Vagina (tissue), 2 donors: Measurements from ENCODE around the gene PXN. TPM values are rescaled to one million over a fixed set of nuclear protein-coding genes. Genes with fewer than 3 reads are reported as not detected.
"Not testable (repeated sequence)": the region's sequence is repeated elsewhere in the genome, so short reads cannot be mapped to it uniquely, and the experiment has no call there.

Source experiments
- DNase-seq, 2 donors: peaks; one replicate each; pipeline ENCODE4 v3.0.0-alpha.2; 2017; ENCODE audit errors: extremely low spot score in 2 of 2
- H3K27ac ChIP-seq: fragments of 200-600 bp; sonication (generic); one replicate; pipeline ENCODE4 v1.5.1; 2019
- H3K27me3 ChIP-seq: fragments of 200-600 bp; sonication (generic); one replicate; pipeline ENCODE4 v1.5.1; 2019
- H3K36me3 ChIP-seq, 2 donors: fragments of 200-600 bp; sonication (generic); one replicate each; pipeline ENCODE4 v1.5.1; 2017 to 2019
- H3K4me1 ChIP-seq: fragments of 200-600 bp; sonication (generic); one replicate; pipeline ENCODE4 v1.5.1; 2019
- H3K4me3 ChIP-seq, 2 donors: fragments of 200-600 bp; sonication (generic); 1 replicate in 1 of 2; 2 replicates in 1 of 2; pipeline ENCODE4 v1.5.1; 2016 to 2019
- H3K9me3 ChIP-seq: fragments of 200-600 bp; sonication (generic); one replicate; pipeline ENCODE4 v1.5.1; 2019
- CTCF ChIP-seq, 3 experiments: fragments of 450-650 bp in 2 of 3; fragments of 200-600 bp in 1 of 3; sonication (generic) in 1 of 3; IDR thresholded peaks; one replicate each; pipeline ENCODE4 v1.5.1; 2017 to 2019; ENCODE audit warnings: antibody characterized with exemption in 3 of 3, mild to moderate bottlenecking in 2 of 3, moderate library complexity in 2 of 3
- POLR2A ChIP-seq, 2 donors: fragments of 450-650 bp; IDR thresholded peaks; one replicate each; pipeline ENCODE4 v1.6.1; 2017; ENCODE audit warnings: antibody characterized with exemption in 2 of 2, mild to moderate bottlenecking in 2 of 2, moderate library complexity in 2 of 2
- POLR2AphosphoS5 ChIP-seq, 2 donors: sonication (generic); formaldehyde crosslinking; IDR thresholded peaks; one replicate each; pipeline ENCODE4 v1.9.0; 2017; ENCODE audit warnings: antibody characterized with exemption in 2 of 2, mild to moderate bottlenecking in 2 of 2, low read depth in 1 of 2; ENCODE audit not compliant: insufficient read depth in 1 of 2
- intact Hi-C: fragments of 100-400 bp; cut with DNase I; formaldehyde crosslinking; loops from one replicate; pipeline ENCODE4 v1.15.1; 2023
- total RNA-seq: library from RNA; depleted of rRNA; stranded (reverse); fragments of >200 nt; gene quantifications from one replicate; pipeline ENCODE4 v1.2.3, GENCODE V29; 2016

PXN gene
- total RNA-seq, 1 donor from 2014 or later, result 95.3 TPM

GRCh38 chr12:120239776-120240494 is 25.6 kb downstream of the PXN start:
- no peaks in the 10 kb centered on the region for H3K9me3 ChIP-seq
- H3K27me3 ChIP-seq, result no peaks in the 10 kb centered on the region
- H3K27ac ChIP-seq, result no peak overlapping the region
- DNase-seq, result no peak
- TF ChIP-seq POLR2AphosphoS5 (IDR thresholded peaks at IDR 0.05; ENCODE audit: insufficient read depth in 1 of 2, low read depth in 1 of 2) (no peak), CTCF (IDR thresholded peaks at IDR 0.05) (no peak), POLR2A (IDR thresholded peaks at IDR 0.05) (no peak)
- H3K36me3 ChIP-seq, result no peaks in the 10 kb centered on the region
- H3K4me3 ChIP-seq, result no peak overlapping the region
- intact Hi-C loops, result no loop called here
- H3K4me1 ChIP-seq, result peaks cover 94% of the 10 kb centered on the region

GRCh38 chr12:120238839-120239445 is 26.6 kb downstream of the PXN start:
- TF ChIP-seq CTCF (IDR thresholded peaks at IDR 0.05) (no peak), POLR2A (IDR thresholded peaks at IDR 0.05) (no peak)
- intact Hi-C loops, result no loop called here
- no peak for DNase-seq
- no peaks in the 10 kb centered on the region for H3K27me3 ChIP-seq
- no peaks in the 10 kb centered on the region for H3K36me3 ChIP-seq
- no peak overlapping the region for H3K4me3 ChIP-seq
- peaks cover 100% of the 10 kb centered on the region for H3K4me1 ChIP-seq
- no peaks in the 10 kb centered on the region for H3K9me3 ChIP-seq
- peak overlapping the region; percentile 85 for H3K27ac ChIP-seq

GRCh38 chr12:120238217-120238616 is 27.3 kb downstream of the PXN start:
- Histone ChIP-seq H3K4me1 (peaks cover 100% of the 10 kb centered on the region), H3K9me3 (no peaks in the 10 kb centered on the region), H3K4me3 (no peak overlapping the region), H3K27me3 (no peaks in the 10 kb centered on the region), H3K36me3 (no peaks in the 10 kb centered on the region), H3K27ac (peak overlapping the region; percentile 85)
- no peak for DNase-seq
- intact Hi-C loops, result no loop called here
- TF ChIP-seq CTCF (IDR thresholded peaks at IDR 0.05) (no peak), POLR2A (IDR thresholded peaks at IDR 0.05) (no peak), POLR2AphosphoS5 (IDR thresholded peaks at IDR 0.05; ENCODE audit: insufficient read depth in 1 of 2, low read depth in 1 of 2) (no peak)

- peak overlapping the region; percentile 85 for H3K27ac ChIP-seq
- H3K4me3 ChIP-seq, result peak overlapping the region in 1 of 2 donors; percentile 3
- no peaks in the 10 kb centered on the region for H3K36me3 ChIP-seq
- H3K4me1 ChIP-seq, result peaks cover 100% of the 10 kb centered on the region
- no peaks in the 10 kb centered on the region for H3K27me3 ChIP-seq
- no peak for DNase-seq
- no peaks in the 10 kb centered on the region for H3K9me3 ChIP-seq
- intact Hi-C loops, result no loop called here
- TF ChIP-seq POLR2AphosphoS5 (IDR thresholded peaks at IDR 0.05; ENCODE audit: insufficient read depth in 1 of 2, low read depth in 1 of 2) (no peak), POLR2A (IDR thresholded peaks at IDR 0.05) (no peak), CTCF (IDR thresholded peaks at IDR 0.05) (no peak)
Measured at GRCh38 chr12:120237360-120238171, 28.0 kb downstream of the PXN start.

- H3K27ac ChIP-seq, result peak overlapping the region; percentile 85
- H3K27me3 ChIP-seq, H3K4me3 ChIP-seq, DNase-seq, H3K36me3 ChIP-seq, H3K9me3 ChIP-seq, intact Hi-C loops: not testable (repeated sequence)
- H3K4me1 ChIP-seq, result peaks cover 100% of the 10 kb centered on the region
Measured at GRCh38 chr12:120236809-120237208, 28.7 kb downstream of the PXN start.
